IMR-90 (cell line): ENCODE measurements around the gene USP53. TPM values are rescaled to one million over a fixed set of nuclear protein-coding genes. Genes with fewer than 3 reads are reported as not detected.

Experiments
- ATAC-seq: fragments of 200-7000 bp; cut with Tn5 transposase; 2 replicates; pipeline ENCODE4 v1.9.1; 2020; ENCODE audit warnings: low read depth, mild to moderate bottlenecking, moderate library complexity
- BruUV-seq: library from RNA; stranded (reverse); fragments of 400-500 nt; replicated peaks from 2 replicates; lab custom pipeline; 2021; lab: Mats Ljungman, UMichigan
- CTCF ChIA-PET: fragments of 300-600 bp; formaldehyde crosslinking; extraction: SDS; loops from one replicate; lab custom pipeline; 2021; ENCODE audit warnings: antibody characterized with exemption; lab: Yijun Ruan, JAX
- POLR2A ChIA-PET: fragments of 300-600 bp; sonication (Branson Sonifier 250); formaldehyde crosslinking; loops from one replicate; lab custom pipeline; 2022; ENCODE audit warnings: antibody characterized with exemption; ENCODE audit not compliant: unreplicated experiment; lab: Charles Lee
- DNase-seq: peaks from one replicate; pipeline ENCODE4 v3.0.0; 2013
- H2AFZ ChIP-seq: replicated peaks from 2 replicates; pipeline ENCODE3; 2013; ENCODE audit warnings: low read length, mild to moderate bottlenecking; ENCODE audit not compliant: poor library complexity
- H2AK5ac ChIP-seq: 2 replicates; pipeline ENCODE4 v1.6.1; 2013; ENCODE audit warnings: low read depth, low read length, inconsistent platforms
- H2AK9ac ChIP-seq: replicated peaks from 2 replicates; pipeline ENCODE3; 2013; ENCODE audit warnings: mild to moderate bottlenecking, low read depth, low read length, moderate library complexity; ENCODE audit not compliant: poor library complexity
- H2BK120ac ChIP-seq: 2 replicates; pipeline ENCODE4 v1.6.1; 2013; ENCODE audit warnings: low read depth, low read length, inconsistent platforms
- H2BK15ac ChIP-seq: 3 replicates; pipeline ENCODE4 v1.6.1; 2013; ENCODE audit warnings: low read depth, low read length, inconsistent platforms
- H2BK20ac ChIP-seq: 2 replicates; pipeline ENCODE4 v1.6.1; 2013; ENCODE audit warnings: low read depth, mild to moderate bottlenecking, inconsistent platforms, low read length, moderate library complexity
- H2BK5ac ChIP-seq: 2 replicates; pipeline ENCODE4 v1.6.1; 2013; ENCODE audit warnings: mild to moderate bottlenecking, low read depth, low read length, inconsistent platforms; ENCODE audit not compliant: poor library complexity, severe bottlenecking
- H3K14ac ChIP-seq: replicated peaks from 2 replicates; pipeline ENCODE4 v1.6.1; 2013; ENCODE audit warnings: low read depth, low read length, inconsistent platforms
- H3K18ac ChIP-seq: 2 replicates; pipeline ENCODE4 v1.6.1; 2013; ENCODE audit warnings: low read depth, low read length, control low read depth
- H3K23ac ChIP-seq: 2 replicates; pipeline ENCODE4 v1.6.1; 2013; ENCODE audit warnings: low read depth, low read length, inconsistent platforms
- H3K27ac ChIP-seq: 2 replicates; pipeline ENCODE4 v1.5.1; 2013; ENCODE audit warnings: mild to moderate bottlenecking, control low read depth, low read length; ENCODE audit not compliant: insufficient read depth
- H3K27me3 ChIP-seq: 2 replicates; pipeline ENCODE4 v1.6.1; 2013; ENCODE audit warnings: low read length; ENCODE audit not compliant: control insufficient read depth, insufficient read depth
- H3K36me3 ChIP-seq: 2 replicates; pipeline ENCODE4 v1.6.1; 2013; ENCODE audit warnings: low read length, mixed read lengths; ENCODE audit not compliant: control insufficient read depth, insufficient read depth
- H3K4ac ChIP-seq: 2 replicates; pipeline ENCODE4 v1.6.1; 2013; ENCODE audit warnings: low read depth, low read length, inconsistent platforms
- H3K4me1 ChIP-seq: 2 replicates; pipeline ENCODE4 v1.6.1; 2013; ENCODE audit warnings: low read length, mixed read lengths; ENCODE audit not compliant: control insufficient read depth, insufficient read depth
- H3K4me2 ChIP-seq: 2 replicates; pipeline ENCODE4 v1.6.1; 2013; ENCODE audit warnings: low read depth, mild to moderate bottlenecking, control low read depth, low read length, moderate library complexity
- H3K4me3 ChIP-seq: 2 replicates; pipeline ENCODE4 v1.5.1; 2013; ENCODE audit warnings: low read depth, mild to moderate bottlenecking, control low read depth, low read length, moderate library complexity; ENCODE audit not compliant: insufficient read depth
- H3K56ac ChIP-seq: 2 replicates; pipeline ENCODE4 v1.6.1; 2013; ENCODE audit warnings: low read length, inconsistent platforms; ENCODE audit not compliant: insufficient read depth; ENCODE audit errors: extremely low read depth
- H3K79me1 ChIP-seq, 2 experiments: 2 replicates each; pipeline ENCODE4 v1.6.1; 2013; ENCODE audit warnings: low read length in 2 of 2, inconsistent platforms in 1 of 2, low read depth in 1 of 2
- H3K9ac ChIP-seq: 2 replicates; pipeline ENCODE4 v1.6.1; 2013; ENCODE audit warnings: low read depth, low read length, control low read depth
- H3K9me1 ChIP-seq: 2 replicates; pipeline ENCODE4 v1.6.1; 2013; ENCODE audit warnings: low read length, inconsistent platforms; ENCODE audit not compliant: insufficient read depth
- H3K9me3 ChIP-seq: 2 replicates; pipeline ENCODE4 v1.6.1; 2013; ENCODE audit warnings: low read length; ENCODE audit not compliant: control insufficient read depth, insufficient read depth
- H4K20me1 ChIP-seq: 2 replicates; pipeline ENCODE4 v1.6.1; 2013; ENCODE audit warnings: low read length, inconsistent platforms; ENCODE audit not compliant: insufficient read depth
- H4K5ac ChIP-seq: 2 replicates; pipeline ENCODE4 v1.6.1; 2013; ENCODE audit warnings: mild to moderate bottlenecking, low read depth, low read length, control low read depth
- H4K8ac ChIP-seq, 2 experiments: 2 replicates each; pipeline ENCODE4 v1.6.1; 2013; ENCODE audit warnings: low read depth in 2 of 2, low read length in 2 of 2, control low read depth in 1 of 2, inconsistent platforms in 1 of 2
- H4K91ac ChIP-seq: 2 replicates; pipeline ENCODE4 v1.6.1; 2013; ENCODE audit warnings: low read depth, low read length, inconsistent platforms; ENCODE audit not compliant: insufficient read depth
- CEBPB ChIP-seq: IDR thresholded peaks from 2 replicates; pipeline ENCODE4 v1.6.1; 2012; ENCODE audit warnings: low read depth, low read length, improper control_type of control experiment
- CHD1 ChIP-seq: IDR thresholded peaks from 2 replicates; pipeline ENCODE4 v1.6.1; 2012; ENCODE audit warnings: low read depth, low read length, improper control_type of control experiment
- CTCF ChIP-seq: conservative IDR thresholded peaks from 2 replicates; pipeline ENCODE4 v1.5.1; 2012; ENCODE audit warnings: mild to moderate bottlenecking, low read depth, low read length, improper control_type of control experiment
- ELK1 ChIP-seq: fragments of 150-350 bp; IDR thresholded peaks from 2 replicates; pipeline ENCODE4 v1.6.1; 2016; ENCODE audit warnings: low read depth, mild to moderate bottlenecking, low read length, moderate library complexity, borderline replicate concordance
- FOS ChIP-seq: fragments of 150-350 bp; IDR thresholded peaks from 2 replicates; pipeline ENCODE4 v1.6.1; 2016; ENCODE audit warnings: low read depth, low read length
- MAZ ChIP-seq: IDR thresholded peaks from 2 replicates; pipeline ENCODE4 v1.6.1; 2012; ENCODE audit warnings: low read depth, mild to moderate bottlenecking, low read length, improper control_type of control experiment, moderate library complexity, borderline replicate concordance
- MXI1 ChIP-seq: IDR thresholded peaks from 2 replicates; pipeline ENCODE4 v1.6.1; 2012; ENCODE audit warnings: low read depth, mild to moderate bottlenecking, low read length, moderate library complexity, borderline replicate concordance
- NFE2L2 ChIP-seq: fragments of 150-350 bp; IDR thresholded peaks from 2 replicates; pipeline ENCODE4 v1.6.1; 2016; ENCODE audit warnings: low read depth, mild to moderate bottlenecking, low read length
- POLR2A ChIP-seq: IDR thresholded peaks from 2 replicates; pipeline ENCODE4 v1.6.1; 2012; ENCODE audit warnings: mild to moderate bottlenecking, low read depth, low read length
- RAD21 ChIP-seq: IDR thresholded peaks from 2 replicates; pipeline ENCODE4 v1.6.1; 2012; ENCODE audit warnings: low read length, improper control_type of control experiment
- RCOR1 ChIP-seq: IDR thresholded peaks from 2 replicates; pipeline ENCODE4 v1.6.1; 2012; ENCODE audit warnings: mild to moderate bottlenecking, low read length, improper control_type of control experiment; ENCODE audit not compliant: insufficient replicate concordance
- SMC3 ChIP-seq: fragments of 150-350 bp; IDR thresholded peaks from 2 replicates; pipeline ENCODE4 v1.6.1; 2016; ENCODE audit warnings: low read depth, mild to moderate bottlenecking, antibody characterized with exemption, low read length, moderate library complexity
- WGBS, 2 experiments: methylation state at CpG; one replicate each; pipeline versions ENCODE4 v1.1.5 to v1.1.7; 2013; ENCODE audit warnings: missing lambda C conversion rate in 2 of 2; ENCODE audit not compliant: insufficient read length in 1 of 2; ENCODE audit errors: extremely low coverage in 2 of 2; 5-methylcytosine and 5-hydroxymethylcytosine counted together
- dilution Hi-C: fragments of 300-500 bp; cut with HindIII; formaldehyde crosslinking; loops from one replicate; pipeline ENCODE4 v1.14.3; 2018; ENCODE audit warnings: low sequenced_read_pairs; ENCODE audit not compliant: unreplicated experiment
- in situ Hi-C: fragments of 300-500 bp; cut with MboI; formaldehyde crosslinking; loops from 3 replicates; pipeline ENCODE4 v1.14.3; 2019; ENCODE audit warnings: low sequenced_read_pairs, inconsistent platforms, mixed read lengths
- intact Hi-C: fragments of 100-400 bp; cut with micrococcal nuclease; formaldehyde crosslinking; loops from 2 replicates; pipeline ENCODE4 v1.10.0; 2022
- polyA plus RNA-seq, 3 experiments: library from polyadenylated mRNA; depleted of rRNA; stranded (reverse); fragments of >200 nt; gene quantifications; 2 replicates each; pipeline ENCODE4 v1.2.3, GENCODE V29; 2012; ENCODE audit warnings: low replicate concordance in 1 of 3
- total RNA-seq: library from RNA; depleted of rRNA; stranded (reverse); fragments of >200 nt; gene quantifications from 2 replicates; pipeline ENCODE4 v1.2.3, GENCODE V29; 2012

USP53 gene
- total and polyA plus RNA-seq, 2 of the 4 experiments (the other 2 are of a cell fraction): 11.2 to 24.0 TPM

- H4K5ac ChIP-seq: no peak overlapping the region
- no peak for TF ChIP-seq MXI1
- no peak for TF ChIP-seq ELK1
- TF ChIP-seq SMC3: no peak
- TF ChIP-seq CTCF: no peak
- no peak for TF ChIP-seq POLR2A
- no peak for TF ChIP-seq RCOR1
- no peak for TF ChIP-seq MAZ
- TF ChIP-seq FOS: no peak
- TF ChIP-seq CEBPB: no peak
- no peak for TF ChIP-seq CHD1
- TF ChIP-seq RAD21: no peak
- TF ChIP-seq NFE2L2: no peak
- CTCF ChIA-PET: no interaction called here
- H3K27ac ChIP-seq: no peak overlapping the region
- H3K56ac ChIP-seq: no peak overlapping the region
- no peak overlapping the region for H3K14ac ChIP-seq
- BruUV-seq: no TSS peak
- H3K4me2 ChIP-seq: no peak overlapping the region
- H2BK15ac ChIP-seq: no peak overlapping the region
- no peak overlapping the region for H3K23ac ChIP-seq
- H3K79me1 ChIP-seq: peaks cover 21 to 38% of the 10 kb centered on the region in 2 experiments; a peak in 3 of 4 replicates
- no peak overlapping the region for H3K4me3 ChIP-seq
- intact Hi-C loops (no loop called here), in situ Hi-C loops (no loop called here), dilution Hi-C loops (no loop called here)
- no peak overlapping the region for H3K18ac ChIP-seq
- no peak overlapping the region for H2BK20ac ChIP-seq
- 0 out of 2 replicates have a peak, but pooled peaks cover 3% of the 10 kb centered on the region for H4K20me1 ChIP-seq
- peaks cover 3% of the 10 kb centered on the region; the same call in 1 of the 2 replicates for H3K9me1 ChIP-seq
- H3K4ac ChIP-seq: no peak overlapping the region
- no peak overlapping the region for H2AFZ ChIP-seq
- H3K9me3 ChIP-seq: no peaks in the 10 kb centered on the region
- DNase-seq (no peak), ATAC-seq (no peak)
- H4K91ac ChIP-seq: no peak overlapping the region
- peaks cover 8% of the 10 kb centered on the region for H3K36me3 ChIP-seq
- 100% methylated on average over 3 of the region's 9 CpGs; no CpG with 5 or more reads in 1 of the 2 experiments for WGBS, 2 experiments
- no peak overlapping the region for H4K8ac ChIP-seq
- H2BK5ac ChIP-seq: no peak overlapping the region
- no peak overlapping the region for H2AK9ac ChIP-seq
- no peak overlapping the region for H3K9ac ChIP-seq
- H2AK5ac ChIP-seq: no peak overlapping the region
- POLR2A ChIA-PET: no interaction called here
- H2BK120ac ChIP-seq: no peak overlapping the region
- H3K27me3 ChIP-seq: no peaks in the 10 kb centered on the region
- H3K4me1 ChIP-seq: peaks cover 6% of the 10 kb centered on the region
These were observed 24.7 kb downstream of the USP53 start for GRCh38 chr4:119237201-119237600.
